ENCODE results near the gene SLC4A11.

The SLC4A11 gene

GRCh38 chr20:3239026-3239866 is at the start of gene SLC4A11:
Gene SLC4A11, minus strand, starts transcription at chr20:3239190. Its CDS starts 53 bp downstream, at chr20:3239137.
- peak; percentile 60 for ATAC-seq
- peaks cover 9% of the 10 kb centered on the region for H3K4me1 Mint-ChIP-seq
- H3K4me3 Mint-ChIP-seq: peak within 1 kb of the TSS; percentile 80
- peak; percentile 51 for DNase-seq
- H3K9me3 Mint-ChIP-seq: no peaks in the 10 kb centered on the region
- no peaks in the 10 kb centered on the region for H3K36me3 Mint-ChIP-seq (ENCODE audit: low read depth)
- H3K27ac Mint-ChIP-seq: peak within 1 kb of the TSS; percentile 42
- H3K27me3 Mint-ChIP-seq: peaks cover 51% of the 10 kb centered on the region

GRCh38 chr20:3283222-3283820 is 44.3 kb upstream of the SLC4A11 start:
- H3K9me3 Mint-ChIP-seq: no peaks in the 10 kb centered on the region
- H3K4me1 Mint-ChIP-seq: peaks cover 4% of the 10 kb centered on the region
- no peak for ATAC-seq
- DNase-seq: no peak
- H3K27me3 Mint-ChIP-seq: no peaks in the 10 kb centered on the region
- no peaks in the 10 kb centered on the region for H3K36me3 Mint-ChIP-seq (ENCODE audit: low read depth)
- no peak overlapping the region for H3K27ac Mint-ChIP-seq
- H3K4me3 Mint-ChIP-seq: no peak overlapping the region

- Mint-ChIP-seq H3K9me3 (no peaks in the 10 kb centered on the region), H3K4me1 (peaks cover 4% of the 10 kb centered on the region), H3K4me3 (no peak overlapping the region), H3K27me3 (no peaks in the 10 kb centered on the region), H3K27ac (no peak overlapping the region), H3K36me3 (ENCODE audit: low read depth) (no peaks in the 10 kb centered on the region)
- ATAC-seq (no peak), DNase-seq (no peak)
Observed at GRCh38 chr20:3282271-3283221, 43.6 kb upstream of the SLC4A11 start.

- Mint-ChIP-seq H3K4me1 (peaks cover 4% of the 10 kb centered on the region), H3K36me3 (ENCODE audit: low read depth) (no peaks in the 10 kb centered on the region), H3K4me3 (no peak overlapping the region), H3K9me3 (no peaks in the 10 kb centered on the region), H3K27me3 (no peaks in the 10 kb centered on the region), H3K27ac (no peak overlapping the region)
- peak; percentile 55 for ATAC-seq
- no peak for DNase-seq
Observed at GRCh38 chr20:3281437-3281836, 42.4 kb upstream of the SLC4A11 start.

- Mint-ChIP-seq H3K4me3 (no peak overlapping the region), H3K9me3 (no peaks in the 10 kb centered on the region), H3K27ac (no peak overlapping the region), H3K36me3 (ENCODE audit: low read depth) (no peaks in the 10 kb centered on the region), H3K4me1 (peaks cover 4% of the 10 kb centered on the region), H3K27me3 (no peaks in the 10 kb centered on the region)
- ATAC-seq: no peak
- DNase-seq: no peak
Observed at GRCh38 chr20:3279761-3280160, 40.8 kb upstream of the SLC4A11 start.

GRCh38 chr20:3277686-3278465 is 38.9 kb upstream of the SLC4A11 start:
- ATAC-seq (no peak), DNase-seq (no peak)
- Mint-ChIP-seq H3K9me3 (no peaks in the 10 kb centered on the region), H3K36me3 (ENCODE audit: low read depth) (no peaks in the 10 kb centered on the region), H3K4me1 (peaks cover 4% of the 10 kb centered on the region), H3K4me3 (no peak overlapping the region), H3K27me3 (no peaks in the 10 kb centered on the region), H3K27ac (no peak overlapping the region)

GRCh38 chr20:3276680-3277015 is 37.7 kb upstream of the SLC4A11 start:
- Mint-ChIP-seq H3K27me3 (no peaks in the 10 kb centered on the region), H3K27ac (no peak overlapping the region), H3K9me3 (no peaks in the 10 kb centered on the region), H3K4me1 (peaks cover 4% of the 10 kb centered on the region), H3K36me3 (ENCODE audit: low read depth) (no peaks in the 10 kb centered on the region), H3K4me3 (no peak overlapping the region)
- no peak for ATAC-seq
- DNase-seq: no peak

GRCh38 chr20:3275966-3276679 is 37.1 kb upstream of the SLC4A11 start:
- no peaks in the 10 kb centered on the region for H3K36me3 Mint-ChIP-seq (ENCODE audit: low read depth)
- DNase-seq (no peak), ATAC-seq (no peak)
- H3K4me3 Mint-ChIP-seq: no peak overlapping the region
- H3K4me1 Mint-ChIP-seq: no peaks in the 10 kb centered on the region
- no peaks in the 10 kb centered on the region for H3K9me3 Mint-ChIP-seq
- H3K27ac Mint-ChIP-seq: no peak overlapping the region
- H3K27me3 Mint-ChIP-seq: no peaks in the 10 kb centered on the region

GRCh38 chr20:3275064-3275935 is 36.3 kb upstream of the SLC4A11 start:
- no peaks in the 10 kb centered on the region for H3K9me3 Mint-ChIP-seq
- H3K36me3 Mint-ChIP-seq (ENCODE audit: low read depth): no peaks in the 10 kb centered on the region
- no peak overlapping the region for H3K4me3 Mint-ChIP-seq
- ATAC-seq: no peak
- H3K4me1 Mint-ChIP-seq: no peaks in the 10 kb centered on the region
- no peaks in the 10 kb centered on the region for H3K27me3 Mint-ChIP-seq
- no peak for DNase-seq
- H3K27ac Mint-ChIP-seq: no peak overlapping the region

- Mint-ChIP-seq H3K27me3 (no peaks in the 10 kb centered on the region), H3K4me3 (no peak overlapping the region), H3K27ac (no peak overlapping the region), H3K4me1 (no peaks in the 10 kb centered on the region), H3K9me3 (no peaks in the 10 kb centered on the region), H3K36me3 (ENCODE audit: low read depth) (no peaks in the 10 kb centered on the region)
- no peak for ATAC-seq
- no peak for DNase-seq
Observed at GRCh38 chr20:3273371-3273770, 34.4 kb upstream of the SLC4A11 start.

- no peak for DNase-seq
- Mint-ChIP-seq H3K4me1 (no peaks in the 10 kb centered on the region), H3K27ac (no peak overlapping the region), H3K9me3 (no peaks in the 10 kb centered on the region), H3K4me3 (no peak overlapping the region), H3K27me3 (no peaks in the 10 kb centered on the region), H3K36me3 (ENCODE audit: low read depth) (no peaks in the 10 kb centered on the region)
- ATAC-seq: no peak
Observed at GRCh38 chr20:3270051-3270450, 31.1 kb upstream of the SLC4A11 start.

GRCh38 chr20:3262566-3262965 is 23.6 kb upstream of the SLC4A11 start:
- no peak for DNase-seq
- H3K4me3 Mint-ChIP-seq: no peak overlapping the region
- no peaks in the 10 kb centered on the region for H3K9me3 Mint-ChIP-seq
- H3K27ac Mint-ChIP-seq: no peak overlapping the region
- H3K4me1 Mint-ChIP-seq: no peaks in the 10 kb centered on the region
- no peak for ATAC-seq
- no peaks in the 10 kb centered on the region for H3K27me3 Mint-ChIP-seq
- peaks cover 2% of the 10 kb centered on the region for H3K36me3 Mint-ChIP-seq (ENCODE audit: low read depth)

GRCh38 chr20:3258429-3258828 is 19.4 kb upstream of the SLC4A11 start:
- Mint-ChIP-seq H3K4me1 (no peaks in the 10 kb centered on the region), H3K27ac (no peak overlapping the region), H3K4me3 (no peak overlapping the region), H3K27me3 (no peaks in the 10 kb centered on the region), H3K9me3 (no peaks in the 10 kb centered on the region), H3K36me3 (ENCODE audit: low read depth) (peaks cover 4% of the 10 kb centered on the region)
- ATAC-seq: no peak
- DNase-seq: no peak

Measured in activated naive CD8-positive, alpha-beta T cell treated with anti-CD3 and anti-CD28 coated beads, Interleukin-2, amount 50 U/mL, for 24 hours (primary cell).